ENCODE measurements around the gene CTNNA2.

The CTNNA2 gene

DNA sequence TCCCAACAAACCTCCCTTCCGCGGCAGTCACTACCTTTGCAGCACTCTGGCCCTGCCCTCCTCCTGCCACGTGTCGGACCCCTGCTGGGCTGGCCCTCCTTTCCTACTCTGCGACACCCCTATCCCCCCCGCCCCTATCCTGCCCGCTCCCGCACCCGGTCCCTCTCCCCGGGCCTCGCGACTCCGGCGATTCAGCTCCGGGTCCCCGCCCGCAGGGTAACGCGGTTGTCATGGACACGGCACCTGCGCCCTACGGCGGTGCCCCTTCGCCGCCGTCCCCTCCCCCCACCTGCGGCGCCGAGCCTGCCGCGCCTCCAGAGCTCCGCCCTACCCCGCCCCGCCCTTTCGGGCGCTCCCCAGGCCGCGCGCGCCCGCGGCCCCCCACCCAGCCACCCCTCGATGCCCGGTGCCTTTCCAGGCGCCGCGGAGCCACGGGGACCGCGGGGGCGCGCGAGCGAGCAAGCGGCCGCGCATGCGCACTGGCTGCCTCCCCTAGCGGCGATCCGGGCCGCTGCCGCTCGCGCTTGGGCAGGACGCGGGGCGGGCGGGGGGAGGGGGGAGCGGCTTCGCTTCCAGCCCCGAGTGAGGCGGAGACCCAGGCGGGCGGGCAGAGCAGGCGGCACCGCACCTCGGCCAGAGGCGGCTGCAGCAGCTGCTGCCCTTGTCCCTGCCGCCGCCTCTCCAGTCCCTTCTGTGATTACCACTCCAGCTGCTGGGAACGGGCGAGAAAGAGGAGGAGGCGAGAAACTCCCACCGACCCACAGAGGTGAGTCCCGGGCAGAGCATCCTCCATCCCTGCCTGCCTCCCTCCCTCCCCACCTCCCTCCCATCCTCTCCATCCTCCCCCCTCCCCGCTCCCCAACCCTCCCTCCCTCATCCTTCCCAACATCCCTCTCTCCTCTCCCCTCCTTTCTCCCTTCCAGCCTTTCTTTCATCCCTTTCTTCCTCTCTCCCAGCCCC lies at the start of gene CTNNA2:
TSS of gene CTNNA2 (plus strand) at position 610 of the 960 bp plus-strand sequence.
- peaks cover 15% of the 10 kb centered on the region for H3K9me3 Mint-ChIP-seq
- H3K4me1 Mint-ChIP-seq = peaks cover 3% of the 10 kb centered on the region
- peaks cover 4% of the 10 kb centered on the region for H3K36me3 Mint-ChIP-seq (ENCODE audit: low read depth)
- no peak within 1 kb of the TSS for H3K27ac Mint-ChIP-seq
- H3K4me3 Mint-ChIP-seq = peak within 1 kb of the TSS; percentile 17
- DNase-seq (peak; percentile 26), ATAC-seq (peak; percentile 40)
- H3K27me3 Mint-ChIP-seq = peaks cover 27% of the 10 kb centered on the region

DNA sequence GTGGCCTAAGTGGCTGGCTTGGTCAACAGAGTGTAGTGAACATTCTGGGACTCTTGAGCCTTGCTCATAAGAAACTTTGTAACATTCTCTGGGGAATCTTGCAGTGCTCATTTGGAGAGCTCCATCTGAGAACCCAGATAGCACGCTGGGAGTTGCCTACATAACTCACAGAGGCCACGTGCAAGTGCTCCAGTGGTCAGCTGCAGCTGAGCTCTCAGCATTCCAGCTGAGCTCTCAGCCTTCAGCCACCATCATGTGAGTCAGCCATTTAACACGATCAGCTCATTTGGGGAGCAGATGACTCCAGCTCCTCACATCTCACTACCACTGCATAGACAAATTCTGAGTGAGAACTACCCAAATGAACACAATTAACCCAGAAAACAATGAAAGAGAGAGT lies 25.5 kb upstream of the CTNNA2 start:
- no peak for ATAC-seq
- no peaks in the 10 kb centered on the region for H3K36me3 Mint-ChIP-seq (ENCODE audit: low read depth)
- H3K9me3 Mint-ChIP-seq = peaks cover 19% of the 10 kb centered on the region
- no peak overlapping the region for H3K4me3 Mint-ChIP-seq
- no peak overlapping the region for H3K27ac Mint-ChIP-seq
- H3K27me3 Mint-ChIP-seq = no peaks in the 10 kb centered on the region
- no peaks in the 10 kb centered on the region for H3K4me1 Mint-ChIP-seq
- no peak for DNase-seq

DNA sequence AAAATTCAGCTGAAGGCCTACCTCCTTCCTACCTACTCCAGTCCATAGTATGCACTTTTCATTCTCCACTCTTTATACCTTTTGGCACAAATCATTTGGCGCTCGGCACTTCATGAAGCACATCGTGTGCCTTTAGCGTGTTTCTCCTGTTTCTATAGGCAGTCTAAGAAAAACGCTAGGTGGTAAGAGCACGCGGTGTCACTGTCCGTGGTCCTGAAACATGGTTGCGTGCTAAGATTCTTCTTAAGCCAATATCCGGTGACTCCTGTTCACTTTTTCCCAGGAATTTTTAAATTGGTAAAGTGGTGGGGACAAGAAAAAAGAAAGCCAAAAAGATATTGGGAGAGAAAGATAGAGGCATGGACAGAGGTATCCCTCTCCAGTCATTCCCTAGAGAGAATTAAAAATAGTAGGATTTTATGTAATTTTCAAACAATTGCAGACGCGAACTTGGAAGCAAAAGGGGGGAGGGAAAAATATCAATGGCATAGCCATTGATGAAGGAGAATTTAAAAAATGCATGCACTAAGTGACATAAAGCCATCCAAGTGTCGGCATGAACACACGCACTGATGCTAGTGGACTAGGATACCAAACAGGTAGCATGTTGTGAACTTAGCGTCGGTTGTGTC lies 1.4 kb upstream of the CTNNA2 start:
- peaks cover 27% of the 10 kb centered on the region for H3K27me3 Mint-ChIP-seq
- H3K4me3 Mint-ChIP-seq = no peak overlapping the region
- no peak for ATAC-seq
- peaks cover 4% of the 10 kb centered on the region for H3K36me3 Mint-ChIP-seq (ENCODE audit: low read depth)
- peak; percentile 4 for DNase-seq
- peaks cover 15% of the 10 kb centered on the region for H3K9me3 Mint-ChIP-seq
- H3K4me1 Mint-ChIP-seq = peaks cover 3% of the 10 kb centered on the region
- no peak overlapping the region for H3K27ac Mint-ChIP-seq

DNA sequence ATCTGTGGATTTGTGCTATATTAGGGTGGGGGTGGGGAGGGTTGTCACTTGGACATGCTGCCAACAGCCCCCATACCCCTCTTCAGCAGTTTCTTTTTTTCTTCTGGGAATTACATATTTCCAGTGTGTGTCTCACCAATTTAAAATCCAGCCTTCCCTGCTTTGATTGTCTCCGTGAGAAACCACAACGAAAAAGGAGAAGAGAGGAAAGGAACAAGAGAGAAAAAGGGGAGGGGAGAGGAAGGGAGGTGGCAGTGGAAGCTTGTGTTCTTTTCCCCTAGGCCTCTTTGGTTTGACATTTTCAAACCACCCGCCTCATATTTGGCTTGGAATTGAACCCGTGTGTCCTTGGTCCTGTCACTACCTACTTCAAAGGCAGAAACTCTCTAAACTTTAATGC lies 860 bp downstream of the CTNNA2 start:
- Mint-ChIP-seq H3K4me3 (no peak overlapping the region), H3K9me3 (peaks cover 15% of the 10 kb centered on the region), H3K27me3 (peaks cover 27% of the 10 kb centered on the region), H3K4me1 (peaks cover 3% of the 10 kb centered on the region), H3K27ac (no peak overlapping the region), H3K36me3 (ENCODE audit: low read depth) (peaks cover 4% of the 10 kb centered on the region)
- DNase-seq (no peak), ATAC-seq (no peak)

DNA sequence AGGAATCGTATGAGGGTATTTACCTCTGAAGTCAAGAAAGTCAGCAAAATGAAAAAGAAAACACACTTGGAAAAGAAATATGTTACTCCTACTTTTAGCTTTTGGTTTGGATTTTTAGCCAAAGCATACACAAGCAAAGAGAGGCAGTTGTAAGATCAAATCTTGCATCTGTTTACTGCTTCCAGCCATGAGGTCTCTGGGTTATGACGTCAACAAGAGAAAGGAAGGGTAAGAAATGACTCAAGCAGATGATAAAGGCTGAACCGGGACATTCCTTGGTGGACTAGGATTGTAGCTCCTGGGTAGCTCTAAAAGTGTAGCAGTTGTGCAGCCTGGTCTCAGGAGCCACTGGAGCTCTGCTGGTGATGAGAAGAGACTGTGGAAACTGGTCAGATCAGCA lies 16.8 kb downstream of the CTNNA2 start:
- ATAC-seq (no peak), DNase-seq (no peak)
- Mint-ChIP-seq H3K4me1 (no peaks in the 10 kb centered on the region), H3K27me3 (no peaks in the 10 kb centered on the region), H3K4me3 (no peak overlapping the region), H3K36me3 (ENCODE audit: low read depth) (no peaks in the 10 kb centered on the region), H3K9me3 (peaks cover 13% of the 10 kb centered on the region), H3K27ac (no peak overlapping the region)

DNA sequence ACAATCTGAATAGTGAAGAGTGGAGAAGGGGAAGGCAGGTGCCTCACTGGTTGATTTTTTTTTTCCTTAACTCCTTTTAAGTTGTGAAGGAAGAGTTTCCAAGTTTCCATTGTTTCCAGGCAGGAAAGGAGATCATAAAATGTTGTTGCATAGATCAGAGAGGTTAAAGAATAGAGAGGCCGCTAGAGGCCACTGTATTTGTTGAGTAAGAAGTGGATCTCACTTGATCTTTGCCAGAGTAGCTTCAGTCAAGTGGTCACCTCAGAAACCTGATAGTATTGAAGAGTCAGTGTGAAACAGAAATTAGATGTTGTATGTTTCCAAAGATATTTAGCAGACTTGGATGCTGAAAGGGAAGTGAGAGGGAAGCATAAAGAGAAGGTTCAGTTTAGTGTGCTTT lies 17.6 kb downstream of the CTNNA2 start:
- Mint-ChIP-seq H3K27me3 (no peaks in the 10 kb centered on the region), H3K36me3 (ENCODE audit: low read depth) (no peaks in the 10 kb centered on the region), H3K4me3 (no peak overlapping the region), H3K27ac (no peak overlapping the region), H3K9me3 (peaks cover 13% of the 10 kb centered on the region), H3K4me1 (no peaks in the 10 kb centered on the region)
- no peak for DNase-seq
- no peak for ATAC-seq

DNA sequence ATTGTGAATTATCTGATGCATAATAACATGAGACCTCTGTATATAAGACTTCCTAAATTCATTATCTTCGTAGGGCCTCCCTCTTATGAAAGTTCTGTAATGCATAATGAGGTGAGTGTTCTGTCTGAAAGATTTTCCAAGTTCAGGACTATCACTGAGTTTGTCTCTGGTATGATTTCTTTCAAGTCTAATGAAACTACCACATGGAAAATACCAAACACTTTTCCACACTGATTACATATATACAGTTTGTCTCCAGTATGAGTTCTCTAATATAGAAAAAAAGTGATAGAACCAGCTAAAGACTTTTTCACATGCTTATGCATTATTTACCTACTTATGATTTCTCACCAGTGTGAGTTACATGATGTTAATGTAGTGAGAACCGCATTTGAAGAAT lies 34.7 kb downstream of the CTNNA2 start:
- peaks cover 60% of the 10 kb centered on the region for H3K9me3 Mint-ChIP-seq
- no peaks in the 10 kb centered on the region for H3K36me3 Mint-ChIP-seq (ENCODE audit: low read depth)
- no peak for DNase-seq
- no peak for ATAC-seq
- H3K27me3 Mint-ChIP-seq = no peaks in the 10 kb centered on the region
- H3K4me3 Mint-ChIP-seq = no peak overlapping the region
- H3K27ac Mint-ChIP-seq = no peak overlapping the region
- no peaks in the 10 kb centered on the region for H3K4me1 Mint-ChIP-seq

DNA sequence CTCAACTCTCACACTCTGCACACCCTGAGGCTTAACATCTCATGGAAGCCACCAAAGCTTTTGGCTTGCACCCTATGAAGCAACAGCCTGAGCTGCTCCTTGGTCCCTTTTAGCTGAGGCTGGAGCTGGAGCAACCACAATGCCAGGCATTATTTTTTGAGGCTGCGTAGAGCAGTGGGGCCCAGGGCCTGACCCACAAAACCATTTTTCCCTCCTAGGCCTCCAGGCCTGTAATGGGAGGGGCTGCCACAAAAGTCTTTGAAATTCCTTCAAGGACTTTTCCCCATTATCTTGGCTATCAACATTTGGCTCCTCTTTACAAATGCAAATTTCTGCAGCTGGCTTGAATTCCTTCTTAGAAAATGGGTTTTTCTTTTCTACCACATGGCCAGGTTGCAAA lies 39.8 kb downstream of the CTNNA2 start:
- no peak overlapping the region for H3K4me3 Mint-ChIP-seq
- H3K27me3 Mint-ChIP-seq = no peaks in the 10 kb centered on the region
- H3K27ac Mint-ChIP-seq = no peak overlapping the region
- peaks cover 41% of the 10 kb centered on the region for H3K9me3 Mint-ChIP-seq
- H3K36me3 Mint-ChIP-seq (ENCODE audit: low read depth) = no peaks in the 10 kb centered on the region
- DNase-seq = no peak
- H3K4me1 Mint-ChIP-seq = no peaks in the 10 kb centered on the region
- no peak for ATAC-seq

DNA sequence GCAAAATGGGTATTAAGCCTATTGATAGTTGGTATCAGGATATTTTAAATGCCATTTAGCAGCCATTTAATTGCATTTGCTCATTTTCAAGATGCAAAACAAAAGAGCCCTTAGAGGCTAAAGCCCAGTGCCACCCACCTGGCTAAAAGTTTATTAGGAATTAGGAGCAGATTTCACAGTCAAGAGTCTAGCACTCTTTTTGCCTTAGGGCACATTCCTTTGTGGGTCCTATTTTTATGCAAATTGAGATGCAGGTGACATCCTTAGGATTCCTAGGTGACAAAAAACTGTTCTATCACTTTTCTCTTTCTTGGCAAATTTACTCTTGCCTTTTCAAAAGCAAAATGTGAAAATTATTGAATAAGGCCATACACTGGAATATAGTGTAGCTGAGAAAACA lies 42.0 kb downstream of the CTNNA2 start:
- H3K4me1 Mint-ChIP-seq = no peaks in the 10 kb centered on the region
- H3K4me3 Mint-ChIP-seq = no peak overlapping the region
- H3K27me3 Mint-ChIP-seq = no peaks in the 10 kb centered on the region
- no peaks in the 10 kb centered on the region for H3K36me3 Mint-ChIP-seq (ENCODE audit: low read depth)
- H3K9me3 Mint-ChIP-seq = peaks cover 32% of the 10 kb centered on the region
- ATAC-seq = no peak
- no peak overlapping the region for H3K27ac Mint-ChIP-seq
- DNase-seq = no peak

DNA sequence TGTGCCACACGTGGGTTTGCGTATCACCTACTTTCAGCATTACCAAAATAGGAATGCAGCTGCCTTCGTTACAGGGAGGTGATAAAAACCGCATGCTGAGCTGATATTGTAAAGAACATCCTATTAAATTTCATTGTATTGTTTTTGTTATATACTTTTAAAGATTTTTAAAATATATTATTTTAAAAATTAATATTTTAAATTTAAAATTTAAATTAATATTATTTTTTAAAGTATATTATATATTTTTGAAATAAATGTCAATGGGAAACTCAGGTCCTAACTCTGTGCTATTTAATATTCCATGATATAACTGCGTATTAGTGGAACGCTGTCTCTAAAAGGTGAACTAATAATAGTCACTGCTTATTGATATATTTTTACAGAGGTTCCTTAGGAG lies 51.2 kb downstream of the CTNNA2 start:
- no peak for ATAC-seq
- DNase-seq = no peak
- Mint-ChIP-seq H3K27me3 (no peaks in the 10 kb centered on the region), H3K36me3 (ENCODE audit: low read depth) (no peaks in the 10 kb centered on the region), H3K4me3 (no peak overlapping the region), H3K4me1 (no peaks in the 10 kb centered on the region), H3K9me3 (peaks cover 28% of the 10 kb centered on the region), H3K27ac (no peak overlapping the region)

DNA sequence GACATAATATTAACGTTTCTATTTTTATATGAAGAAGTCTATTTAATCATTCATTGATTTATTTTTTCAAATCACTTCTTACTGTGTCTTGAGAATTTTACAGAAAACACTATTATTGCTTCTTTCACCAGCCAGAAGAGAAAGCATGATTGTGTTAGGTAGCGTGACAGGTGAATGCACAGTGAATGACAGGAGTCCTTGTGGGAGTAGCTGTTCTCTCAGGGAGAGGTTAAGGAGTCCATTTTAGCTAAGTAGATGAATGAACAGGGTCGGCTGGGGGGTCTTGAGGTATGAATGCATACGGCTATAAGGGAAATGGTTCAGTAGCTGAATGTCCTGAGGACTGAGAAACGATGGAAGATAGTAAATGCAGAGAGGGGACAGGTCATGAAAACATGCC lies 56.2 kb downstream of the CTNNA2 start:
- peaks cover 20% of the 10 kb centered on the region for H3K9me3 Mint-ChIP-seq
- no peaks in the 10 kb centered on the region for H3K27me3 Mint-ChIP-seq
- no peak for ATAC-seq
- H3K27ac Mint-ChIP-seq = no peak overlapping the region
- no peaks in the 10 kb centered on the region for H3K36me3 Mint-ChIP-seq (ENCODE audit: low read depth)
- DNase-seq = no peak
- no peak overlapping the region for H3K4me3 Mint-ChIP-seq
- H3K4me1 Mint-ChIP-seq = no peaks in the 10 kb centered on the region

DNA sequence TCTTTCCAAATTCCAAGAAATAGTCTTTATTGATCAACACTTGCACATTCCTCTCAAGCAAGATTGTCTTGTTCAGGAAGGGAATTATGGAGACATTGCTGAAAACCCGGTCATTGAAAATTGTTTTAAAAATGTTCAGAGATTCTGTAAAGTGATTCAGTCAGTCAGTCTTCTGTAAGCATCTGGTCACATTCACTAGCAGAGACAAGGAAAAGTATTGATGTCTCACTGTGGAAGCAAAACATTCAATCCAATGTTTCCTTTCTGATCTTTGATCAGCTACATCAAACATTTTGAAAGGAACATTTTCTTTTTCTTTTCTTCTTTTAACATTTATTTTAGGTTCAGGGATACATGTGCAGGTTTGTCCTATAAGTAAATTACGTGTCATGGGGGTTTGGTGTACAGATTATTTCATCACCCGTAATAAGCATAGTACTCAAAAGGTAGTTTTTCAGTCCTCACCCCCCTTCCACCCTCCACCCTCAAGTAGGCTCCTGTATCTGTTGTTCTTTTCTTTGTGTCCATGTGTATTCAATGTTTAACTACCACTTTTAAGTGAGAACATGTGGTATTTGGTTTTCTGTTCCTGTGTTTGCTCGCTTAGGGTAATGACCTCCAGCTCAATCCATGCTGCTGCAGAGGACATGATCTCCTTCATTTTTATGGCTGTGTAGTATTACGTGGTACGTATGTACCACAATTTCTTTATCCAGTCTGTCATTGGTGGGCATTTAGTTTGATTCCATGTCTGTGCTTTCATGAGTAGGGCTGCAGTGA lies 61.2 kb downstream of the CTNNA2 start:
- no peaks in the 10 kb centered on the region for H3K4me1 Mint-ChIP-seq
- DNase-seq (no peak), ATAC-seq (no peak)
- no peak overlapping the region for H3K4me3 Mint-ChIP-seq
- no peaks in the 10 kb centered on the region for H3K36me3 Mint-ChIP-seq (ENCODE audit: low read depth)
- H3K9me3 Mint-ChIP-seq = peaks cover 7% of the 10 kb centered on the region
- H3K27me3 Mint-ChIP-seq = no peaks in the 10 kb centered on the region
- H3K27ac Mint-ChIP-seq = no peak overlapping the region

DNA sequence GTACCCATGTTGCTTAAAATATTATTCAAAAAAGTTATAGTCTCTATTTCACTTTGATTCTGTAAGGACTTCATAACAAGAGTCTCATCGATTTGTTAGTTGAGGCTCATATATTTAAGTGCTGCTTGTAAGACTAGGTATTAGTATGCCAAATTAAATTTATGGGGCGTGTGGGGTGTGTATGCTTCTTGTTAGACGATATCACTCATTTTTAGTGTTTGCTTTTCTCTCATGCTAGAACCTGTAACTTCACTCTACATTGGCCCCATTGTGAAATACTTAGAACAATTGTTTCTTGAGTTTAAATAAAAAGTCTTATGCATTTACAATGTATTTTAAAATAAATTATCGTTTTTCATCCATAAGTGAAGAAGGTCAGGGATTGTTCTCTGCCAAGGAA lies 63.6 kb downstream of the CTNNA2 start:
- Mint-ChIP-seq H3K27me3 (no peaks in the 10 kb centered on the region), H3K4me3 (no peak overlapping the region), H3K9me3 (peaks cover 7% of the 10 kb centered on the region), H3K4me1 (no peaks in the 10 kb centered on the region), H3K36me3 (ENCODE audit: low read depth) (no peaks in the 10 kb centered on the region), H3K27ac (no peak overlapping the region)
- DNase-seq (no peak), ATAC-seq (no peak)

DNA sequence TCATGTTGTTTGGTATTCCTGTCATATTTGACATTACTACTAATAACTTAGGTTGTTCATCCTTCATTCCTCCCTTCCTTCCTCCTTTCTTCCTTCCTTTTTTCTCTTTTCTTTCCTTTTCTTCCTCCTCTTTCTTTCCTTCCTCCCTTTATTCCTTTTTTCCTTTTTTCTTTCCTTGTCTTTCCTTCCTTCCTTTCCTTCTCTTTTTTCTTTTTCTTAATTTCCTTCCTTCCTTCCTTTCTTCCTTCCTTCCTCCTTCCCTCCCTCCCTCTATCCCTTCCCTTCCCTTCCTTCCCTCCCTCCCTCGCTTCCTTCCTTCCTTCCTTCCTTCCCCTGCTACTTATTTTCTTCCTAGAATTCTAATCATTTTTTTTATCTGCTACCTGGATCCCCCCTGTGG lies 66.1 kb downstream of the CTNNA2 start:
- ATAC-seq (no peak), DNase-seq (no peak)
- Mint-ChIP-seq H3K4me1 (no peaks in the 10 kb centered on the region), H3K9me3 (peaks cover 7% of the 10 kb centered on the region), H3K27me3 (no peaks in the 10 kb centered on the region), H3K27ac (no peak overlapping the region), H3K36me3 (ENCODE audit: low read depth) (no peaks in the 10 kb centered on the region), H3K4me3 (no peak overlapping the region)

DNA sequence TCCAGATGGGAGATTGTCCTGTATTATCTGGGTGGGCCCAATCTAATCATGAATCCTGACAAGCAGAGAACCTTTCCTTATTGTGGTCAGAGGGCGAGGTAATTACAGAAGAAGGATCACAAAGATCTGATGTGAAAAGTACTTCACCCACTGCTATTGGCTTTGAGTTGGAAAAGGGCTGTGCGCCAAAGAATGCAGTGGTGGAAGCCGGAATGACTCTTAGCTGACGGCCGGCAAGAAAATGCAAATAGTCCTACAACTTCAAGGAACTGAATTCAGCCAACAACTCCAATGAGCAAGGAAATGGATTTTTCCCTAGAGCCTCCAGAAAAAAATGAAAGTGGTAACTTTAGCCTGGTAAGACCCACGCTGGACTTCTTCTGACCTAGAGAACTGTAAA lies 67.3 kb downstream of the CTNNA2 start:
- H3K4me1 Mint-ChIP-seq = no peaks in the 10 kb centered on the region
- no peak overlapping the region for H3K4me3 Mint-ChIP-seq
- H3K27ac Mint-ChIP-seq = no peak overlapping the region
- H3K27me3 Mint-ChIP-seq = no peaks in the 10 kb centered on the region
- no peak for ATAC-seq
- H3K9me3 Mint-ChIP-seq = peaks cover 3% of the 10 kb centered on the region
- no peak for DNase-seq
- H3K36me3 Mint-ChIP-seq (ENCODE audit: low read depth) = no peaks in the 10 kb centered on the region
